Loucy (cell line): ENCODE results near the gene NAGPA.

Experiments
- EZH2phosphoT487 ChIP-seq: fragments of 200-600 bp; IDR thresholded peaks from 2 replicates; pipeline ENCODE4 v1.6.1; 2018; ENCODE audit warnings: antibody characterized with exemption, mild to moderate bottlenecking, moderate library complexity, borderline replicate concordance
- TF ChIP-seq, protein P1 (sequence below): fragments of 200-600 bp; sonication (generic); conservative IDR thresholded peaks from 2 replicates; pipeline ENCODE4 v1.5.1; 2014; ENCODE audit warnings: mild to moderate bottlenecking, antibody characterized with exemption, low read length

- TF ChIP-seq, protein P1, sequence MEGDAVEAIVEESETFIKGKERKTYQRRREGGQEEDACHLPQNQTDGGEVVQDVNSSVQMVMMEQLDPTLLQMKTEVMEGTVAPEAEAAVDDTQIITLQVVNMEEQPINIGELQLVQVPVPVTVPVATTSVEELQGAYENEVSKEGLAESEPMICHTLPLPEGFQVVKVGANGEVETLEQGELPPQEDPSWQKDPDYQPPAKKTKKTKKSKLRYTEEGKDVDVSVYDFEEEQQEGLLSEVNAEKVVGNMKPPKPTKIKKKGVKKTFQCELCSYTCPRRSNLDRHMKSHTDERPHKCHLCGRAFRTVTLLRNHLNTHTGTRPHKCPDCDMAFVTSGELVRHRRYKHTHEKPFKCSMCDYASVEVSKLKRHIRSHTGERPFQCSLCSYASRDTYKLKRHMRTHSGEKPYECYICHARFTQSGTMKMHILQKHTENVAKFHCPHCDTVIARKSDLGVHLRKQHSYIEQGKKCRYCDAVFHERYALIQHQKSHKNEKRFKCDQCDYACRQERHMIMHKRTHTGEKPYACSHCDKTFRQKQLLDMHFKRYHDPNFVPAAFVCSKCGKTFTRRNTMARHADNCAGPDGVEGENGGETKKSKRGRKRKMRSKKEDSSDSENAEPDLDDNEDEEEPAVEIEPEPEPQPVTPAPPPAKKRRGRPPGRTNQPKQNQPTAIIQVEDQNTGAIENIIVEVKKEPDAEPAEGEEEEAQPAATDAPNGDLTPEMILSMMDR = no peak
- TF ChIP-seq EZH2phosphoT487 = no peak
Measured at GRCh38 chr16:5040451-5040850, 6.7 kb upstream of the NAGPA start.
